GM23248 (cell line): ENCODE measurements around the gene DAB2IP.

Experiments used
- EZH2 ChIP-seq: fragments of 200-600 bp; sonication (generic); IDR thresholded peaks from 2 replicates; pipeline ENCODE4 v1.6.1; 2018; ENCODE audit warnings: antibody characterized with exemption, mild to moderate bottlenecking; ENCODE audit not compliant: insufficient read depth, poor library complexity, severe bottlenecking
- EZH2phosphoT487 ChIP-seq: fragments of 200-600 bp; sonication (generic); IDR thresholded peaks from 2 replicates; pipeline ENCODE4 v1.6.1; 2018; ENCODE audit warnings: antibody characterized with exemption, moderate library complexity, mild to moderate bottlenecking, low read depth; ENCODE audit not compliant: insufficient read depth

DNA sequence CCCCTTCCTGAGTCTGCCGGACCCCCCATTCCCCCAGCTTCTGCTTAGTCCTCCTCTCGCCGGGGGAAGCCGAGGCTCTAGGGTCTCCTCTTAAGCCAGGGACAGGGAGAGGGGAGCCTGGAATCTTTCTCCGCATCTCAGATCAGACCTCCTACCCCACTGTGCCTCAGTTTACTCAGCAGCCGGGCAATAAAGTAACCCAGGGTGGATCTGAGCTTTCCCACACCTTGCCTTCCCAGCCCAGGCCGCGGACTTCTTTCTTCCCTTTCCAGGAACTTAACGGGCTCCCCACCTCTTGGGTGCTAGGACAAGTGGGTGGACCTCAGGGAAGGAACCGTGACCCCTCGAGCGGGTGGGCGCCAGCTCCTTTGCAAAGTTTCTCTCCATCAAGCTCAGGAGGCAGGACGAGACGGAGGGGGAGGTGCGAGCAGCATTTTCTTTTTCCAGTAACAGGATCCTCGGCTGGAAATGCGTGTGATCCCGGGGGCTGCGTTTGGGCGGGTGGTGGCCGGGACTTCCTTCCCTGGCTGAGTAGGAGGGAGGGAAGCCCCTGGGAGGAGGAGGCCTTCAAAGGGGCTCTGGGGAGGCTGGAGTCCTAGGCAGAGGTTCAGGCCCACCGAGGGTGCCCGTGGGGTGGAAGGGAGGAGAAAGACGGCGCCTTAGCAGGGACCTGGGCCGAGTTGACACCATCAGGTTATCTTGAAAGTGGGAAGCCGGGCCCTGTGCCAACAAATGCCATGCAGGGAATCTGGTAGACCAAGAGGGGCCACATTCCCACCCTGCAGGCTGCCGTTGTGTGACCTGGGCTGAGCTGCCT is 795 bp downstream of the DAB2IP start:
- TF ChIP-seq EZH2 (no peak), EZH2phosphoT487 (no peak)
